Activated gamma-delta T cell treated with anti-CD3 and anti-CD28 coated beads, Interleukin-2, amount 50 U/mL, for 16 hours (primary cell): ENCODE measurements around the gene ZNF732.
"Not testable (repeated sequence)": the region's sequence is repeated elsewhere in the genome, so short reads cannot be mapped to it uniquely, and the experiment has no call there.

Source experiments
- DNase-seq: peaks from one replicate; pipeline ENCODE4 v3.0.0-alpha.2; 2020; ENCODE audit warnings: low read depth

ZNF732 gene

GRCh38 chr4:253936-254756 is 51.1 kb downstream of the ZNF732 start:
- DNase-seq, result no peak

- DNase-seq, result no peak
Measured at GRCh38 chr4:252065-252601, 53.1 kb downstream of the ZNF732 start.

- DNase-seq, result peak; percentile 31
Measured at GRCh38 chr4:244471-244870, 60.8 kb downstream of the ZNF732 start.

GRCh38 chr4:243426-243825 is 61.8 kb downstream of the ZNF732 start:
- DNase-seq, result no peak

- DNase-seq, result peak; percentile 55
Measured at GRCh38 chr4:242121-242848, 63.0 kb downstream of the ZNF732 start.

GRCh38 chr4:241411-241810 is 63.9 kb downstream of the ZNF732 start:
- DNase-seq, result not testable (repeated sequence)

- DNase-seq, result no peak
Measured at GRCh38 chr4:236028-236427, 69.2 kb downstream of the ZNF732 start.

GRCh38 chr4:234178-234577 is 71.1 kb downstream of the ZNF732 start:
- no peak for DNase-seq

- DNase-seq, result no peak
Measured at GRCh38 chr4:223913-224497, 81.3 kb downstream of the ZNF732 start.
